Fibroblast of peridontal ligament (primary cell): ENCODE results near the gene CHTOP.
"Not testable (repeated sequence)": the region's sequence is repeated elsewhere in the genome, so short reads cannot be mapped to it uniquely, and the experiment has no call there.

Source experiments
- DNase-seq: peaks from one replicate; pipeline ENCODE4 v3.0.0-alpha.2; 2010; ENCODE audit errors: extremely low read depth

Gene CHTOP, protein sequence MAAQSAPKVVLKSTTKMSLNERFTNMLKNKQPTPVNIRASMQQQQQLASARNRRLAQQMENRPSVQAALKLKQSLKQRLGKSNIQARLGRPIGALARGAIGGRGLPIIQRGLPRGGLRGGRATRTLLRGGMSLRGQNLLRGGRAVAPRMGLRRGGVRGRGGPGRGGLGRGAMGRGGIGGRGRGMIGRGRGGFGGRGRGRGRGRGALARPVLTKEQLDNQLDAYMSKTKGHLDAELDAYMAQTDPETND

DNA sequence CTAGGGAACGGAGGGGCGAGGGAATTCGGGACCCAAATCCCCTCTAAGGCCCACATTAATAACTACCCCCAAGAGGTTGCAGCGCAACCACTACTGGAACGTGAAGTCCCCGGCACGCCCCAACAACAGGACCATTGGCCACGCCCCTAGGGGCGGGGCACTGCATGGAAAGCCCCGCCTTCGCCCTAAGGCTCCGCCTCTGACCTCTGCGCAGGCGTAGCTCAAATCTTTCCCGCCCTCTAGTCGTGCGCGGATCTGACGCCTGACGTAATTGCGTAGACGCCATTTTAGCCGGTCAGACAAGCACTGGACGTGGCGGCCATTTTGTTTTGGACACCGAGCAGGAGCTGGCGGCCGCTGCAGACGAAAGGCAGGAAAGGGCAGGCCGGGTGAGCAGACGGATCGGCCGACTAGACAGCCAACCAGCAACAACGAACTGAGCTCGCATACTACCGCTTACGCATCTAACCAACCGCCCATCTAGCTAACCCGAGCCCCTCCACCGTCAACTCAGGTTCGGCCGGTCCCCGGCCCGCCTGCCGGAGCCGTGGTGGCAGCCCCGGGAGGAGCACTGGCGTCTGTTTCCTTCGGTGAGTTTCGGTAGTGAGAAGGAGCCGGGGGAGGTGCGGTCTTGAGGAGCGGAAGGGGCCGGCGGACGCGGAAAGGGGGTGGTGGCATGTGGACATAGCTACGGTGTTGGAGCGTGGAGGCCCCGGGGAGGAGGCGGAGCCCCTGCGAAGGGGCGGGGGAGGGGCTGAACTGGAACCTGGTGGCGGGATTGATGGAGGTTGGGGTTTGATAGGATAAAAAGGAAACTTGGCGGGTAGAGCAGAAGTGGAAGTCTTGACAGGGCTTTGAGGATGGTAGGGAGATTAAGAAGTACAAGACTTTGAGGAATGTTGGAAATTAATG is at the start of gene CHTOP:
TSS of gene CHTOP (plus strand) at position 313 of the 912 bp plus-strand sequence. CDS start 2,523 bp downstream, outside the sequence.
- DNase-seq, result peak; percentile 99

DNA sequence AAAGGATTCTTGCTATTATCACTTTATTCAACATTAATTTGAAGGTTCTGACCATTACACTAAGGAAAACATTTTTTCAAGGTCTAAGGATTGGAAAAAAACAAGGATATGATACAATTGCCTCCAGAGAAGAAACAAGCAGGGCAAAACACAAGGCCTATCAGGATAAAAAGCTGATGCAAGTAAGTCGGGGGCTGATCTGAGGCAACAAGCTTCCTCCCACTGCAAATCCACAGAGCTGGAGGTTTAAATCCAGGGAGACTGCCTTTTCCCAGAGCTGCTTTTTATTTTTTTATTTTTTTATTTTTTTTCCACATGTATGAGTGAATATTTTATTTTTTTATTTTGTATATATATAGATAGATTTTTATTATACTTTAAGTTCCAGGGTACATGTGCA is 48.9 kb upstream of the CHTOP start:
- DNase-seq, result no peak

DNA sequence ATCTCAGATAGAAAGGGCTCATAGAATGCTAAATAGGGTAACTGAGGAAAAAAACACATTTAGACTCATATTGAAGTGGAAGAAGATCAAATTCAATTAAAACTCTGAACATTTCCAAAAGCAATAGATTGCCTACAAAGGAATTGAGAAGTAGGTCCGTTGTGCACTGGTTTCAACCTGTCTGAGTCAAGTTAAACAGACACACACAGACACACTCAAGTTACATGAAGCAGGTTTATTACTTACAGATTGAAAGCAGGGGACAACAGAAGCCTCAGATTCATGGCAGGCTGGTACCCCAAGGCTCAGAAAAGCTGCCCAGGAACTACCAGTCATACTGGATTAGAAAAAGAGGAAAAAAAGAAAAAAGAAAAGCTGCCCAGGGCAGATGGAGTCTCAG is 47.5 kb upstream of the CHTOP start:
- DNase-seq, result no peak

DNA sequence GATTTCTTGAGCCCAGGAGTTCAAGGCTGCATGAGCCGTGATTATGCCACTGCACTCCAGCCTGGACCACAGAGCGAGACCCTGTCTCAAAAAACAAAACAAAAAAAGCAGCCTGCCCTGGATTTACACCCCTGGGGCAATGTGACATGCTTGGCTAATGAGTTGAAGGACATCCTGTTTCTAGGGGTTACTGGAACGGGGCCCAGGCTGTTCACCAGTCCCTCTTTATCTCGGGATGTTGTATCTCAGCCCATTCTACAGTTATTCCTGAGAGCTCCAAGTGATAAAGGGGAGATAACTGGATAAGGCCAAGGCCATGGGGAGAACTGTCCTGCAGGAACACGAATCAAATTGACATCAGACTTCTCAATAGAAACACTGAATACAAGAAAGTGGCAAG is 46.6 kb upstream of the CHTOP start:
- DNase-seq, result no peak

DNA sequence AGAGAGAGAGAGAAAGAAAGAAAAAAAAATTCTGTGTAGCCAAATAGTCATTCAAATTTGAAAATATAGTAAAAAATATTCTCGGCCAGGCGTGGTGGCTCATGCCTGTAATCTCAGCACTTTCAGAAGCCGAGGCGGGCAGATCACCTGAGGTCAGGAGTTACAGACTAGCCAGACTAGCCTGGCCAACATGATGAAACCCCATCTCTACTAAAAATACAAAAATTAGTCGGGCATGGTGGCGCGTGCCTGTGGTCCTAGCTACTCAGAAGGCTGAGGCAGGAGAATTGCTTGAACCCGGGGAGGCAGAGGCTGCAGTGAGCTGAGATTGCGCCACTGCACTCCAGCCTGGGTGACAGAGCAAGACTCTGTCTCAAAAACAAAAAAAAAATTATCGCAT is 45.8 kb upstream of the CHTOP start:
- not testable (repeated sequence) for DNase-seq

DNA sequence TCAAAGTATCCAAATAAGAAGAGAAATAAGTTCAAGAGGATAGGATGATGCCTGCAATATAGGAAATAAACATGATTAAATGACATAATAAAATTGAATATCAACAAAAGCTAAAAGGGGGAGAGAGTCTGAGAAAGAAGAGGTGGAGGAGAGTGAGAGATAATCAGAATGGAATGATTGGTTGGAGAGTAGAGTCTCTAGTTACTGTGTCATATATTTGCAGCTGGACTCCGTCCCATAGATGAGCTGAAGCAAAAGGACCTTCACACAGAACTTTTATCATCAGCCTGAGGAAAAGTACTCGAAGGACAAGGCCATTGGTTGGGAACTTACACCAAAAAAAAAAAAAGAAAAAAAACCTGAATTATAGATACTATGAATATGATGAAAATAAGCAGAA is 45.4 kb upstream of the CHTOP start:
- no peak for DNase-seq

DNA sequence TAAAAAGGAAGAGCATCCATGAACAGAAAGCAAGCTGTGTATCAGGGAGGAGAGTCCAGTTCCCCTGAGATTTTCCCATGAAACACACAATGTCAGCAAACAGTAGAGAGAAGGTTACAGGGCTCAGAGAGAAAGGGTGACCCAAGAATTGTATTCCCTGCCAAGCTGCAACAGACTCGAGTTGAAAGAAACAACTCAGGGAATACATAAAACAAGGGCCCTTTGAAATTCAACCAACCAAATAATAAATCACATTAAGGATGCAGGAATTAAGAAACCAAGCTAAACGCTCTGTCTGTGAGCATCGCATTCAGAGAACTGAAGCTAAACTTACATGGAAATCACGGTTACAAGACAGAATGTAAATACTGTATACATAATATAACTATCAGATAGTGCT is 41.1 kb upstream of the CHTOP start:
- DNase-seq, result no peak

DNA sequence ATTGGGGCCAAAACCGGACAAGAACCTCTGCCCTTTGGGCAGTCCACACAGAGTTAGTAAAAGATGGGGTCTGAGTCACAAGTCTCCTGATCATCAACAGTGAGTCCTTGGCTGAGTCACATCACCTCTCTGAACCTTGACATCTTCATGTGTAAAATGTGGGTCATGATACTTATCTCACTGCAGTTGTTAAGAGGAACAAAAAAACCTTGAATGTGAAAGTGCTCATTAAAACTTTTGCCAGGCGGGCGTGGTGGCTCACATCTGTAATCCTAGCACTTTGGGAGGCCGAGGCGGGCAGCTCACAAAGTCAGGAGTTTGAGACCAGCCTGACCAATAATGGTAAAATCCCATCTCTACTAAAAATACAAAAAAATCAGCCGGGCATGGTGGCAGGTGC is 36.7 kb upstream of the CHTOP start:
- peak; percentile 42 for DNase-seq

DNA sequence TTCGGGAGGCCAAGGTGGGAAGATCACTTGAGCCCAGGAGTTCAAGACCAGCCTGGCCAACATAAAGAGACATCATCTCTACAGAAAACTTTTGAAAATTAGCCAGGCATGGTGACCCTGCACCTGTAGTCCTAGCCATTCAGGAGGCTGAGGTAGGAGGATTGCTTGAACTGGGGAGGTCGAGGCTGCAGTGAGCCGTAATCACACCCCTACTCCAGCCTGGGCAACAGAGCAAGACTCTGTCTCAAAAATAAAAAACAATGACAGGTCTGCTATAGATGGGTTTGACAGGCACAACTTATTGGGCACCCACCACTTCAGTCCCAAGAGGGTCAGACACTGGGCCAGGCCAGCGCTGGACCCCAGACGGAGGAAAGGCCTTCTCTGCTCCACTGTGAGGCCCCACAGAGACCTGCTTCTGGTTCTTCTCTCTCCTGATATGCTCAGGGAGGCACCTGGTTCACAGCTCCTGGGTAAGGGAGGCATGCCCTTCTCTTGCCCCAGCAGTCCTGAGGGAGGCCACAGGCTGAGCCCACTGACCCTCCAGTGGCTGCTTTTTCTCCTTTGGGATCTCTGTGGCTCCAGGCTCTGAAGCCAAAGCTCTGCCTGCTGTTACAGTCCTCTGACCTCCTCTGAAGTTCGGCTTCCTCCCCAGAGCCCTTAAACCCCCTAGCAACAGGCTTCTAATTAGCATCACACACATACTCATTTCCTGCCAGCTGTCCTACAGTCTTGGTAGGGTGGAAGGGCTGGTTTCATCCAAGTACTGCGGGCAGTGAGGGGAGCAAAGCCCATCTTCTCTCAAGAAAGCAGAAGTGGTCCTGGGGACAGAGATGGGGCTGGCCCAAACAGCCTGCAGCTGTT is 35.3 kb upstream of the CHTOP start:
- DNase-seq, result peak; percentile 69

DNA sequence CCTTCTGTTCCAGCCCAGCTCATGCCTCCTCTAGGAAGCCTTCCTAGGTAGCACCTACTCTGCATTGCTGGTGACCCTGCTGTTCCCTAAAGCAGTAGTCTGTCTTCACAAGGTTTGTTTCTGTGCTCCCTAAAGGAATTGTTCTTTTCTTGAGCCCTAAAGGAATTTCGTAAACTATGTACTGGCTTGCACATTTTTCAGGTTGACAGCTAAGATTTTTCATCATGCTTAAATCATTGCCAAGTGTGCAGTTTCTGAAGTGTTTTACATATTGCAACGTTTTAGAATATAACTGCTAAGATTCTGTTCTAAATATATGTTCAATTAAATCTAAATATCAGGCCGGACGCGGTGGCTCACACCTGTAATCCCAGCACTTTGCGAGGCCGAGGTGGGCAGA is 34.0 kb upstream of the CHTOP start:
- no peak for DNase-seq

DNA sequence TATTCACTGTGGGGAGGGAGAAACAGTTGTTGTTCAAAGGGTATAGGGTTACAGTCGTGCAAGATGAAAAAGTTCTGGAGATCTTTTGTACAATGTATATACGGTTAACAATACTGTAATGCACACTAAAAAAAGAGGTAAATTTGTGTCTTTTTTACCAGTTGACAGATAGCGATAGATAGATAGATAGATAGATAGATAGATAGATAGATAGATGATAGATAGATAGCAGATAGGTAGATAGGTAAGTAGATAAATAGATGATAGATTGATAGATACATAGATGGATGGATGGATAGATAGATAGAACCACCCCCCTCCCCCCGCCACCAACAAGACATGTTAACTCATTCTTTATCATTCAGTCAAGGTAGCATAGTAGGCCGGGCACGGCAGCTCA is 31.1 kb upstream of the CHTOP start:
- DNase-seq, result no peak

DNA sequence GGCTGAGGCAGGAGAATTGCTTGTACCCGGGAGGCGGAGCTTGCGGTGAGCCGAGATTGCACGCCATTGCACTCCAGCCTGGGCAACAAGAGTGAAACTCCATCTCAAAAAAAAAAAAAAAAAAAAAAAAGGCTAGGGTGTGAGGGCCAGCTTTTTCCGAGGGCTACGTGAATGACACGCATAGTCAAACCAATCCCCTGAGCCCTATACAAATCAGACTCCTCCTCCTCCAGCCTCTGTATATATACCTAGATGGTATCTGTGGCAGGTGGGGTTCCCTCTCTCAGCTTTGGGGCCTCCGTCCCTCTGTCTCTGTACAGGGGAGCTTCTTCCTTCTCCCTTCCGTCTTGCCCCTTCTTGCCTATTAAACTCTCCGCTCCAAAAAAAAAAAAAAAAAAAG is 27.7 kb upstream of the CHTOP start:
- DNase-seq, result no peak

DNA sequence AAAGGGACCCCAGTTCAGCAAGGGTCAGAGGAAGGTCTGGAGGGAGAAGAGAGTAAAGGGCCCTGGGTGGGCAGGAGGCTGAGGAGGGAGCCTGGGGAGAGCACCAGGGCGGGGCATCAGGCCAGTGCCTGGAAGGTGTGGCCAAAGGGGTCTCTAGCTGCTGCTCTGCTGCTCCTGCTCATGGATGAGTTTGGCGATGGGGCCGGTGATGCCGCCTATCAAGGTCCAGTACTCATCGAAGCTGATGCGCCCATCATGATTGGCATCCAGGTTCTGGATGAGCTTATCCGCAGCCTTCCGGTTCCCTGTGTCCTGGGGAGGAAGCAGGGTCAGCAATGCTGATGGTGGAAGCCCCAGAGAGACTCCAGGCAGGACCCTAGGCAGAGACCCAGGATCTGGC is 26.5 kb upstream of the CHTOP start:
- DNase-seq, result no peak

DNA sequence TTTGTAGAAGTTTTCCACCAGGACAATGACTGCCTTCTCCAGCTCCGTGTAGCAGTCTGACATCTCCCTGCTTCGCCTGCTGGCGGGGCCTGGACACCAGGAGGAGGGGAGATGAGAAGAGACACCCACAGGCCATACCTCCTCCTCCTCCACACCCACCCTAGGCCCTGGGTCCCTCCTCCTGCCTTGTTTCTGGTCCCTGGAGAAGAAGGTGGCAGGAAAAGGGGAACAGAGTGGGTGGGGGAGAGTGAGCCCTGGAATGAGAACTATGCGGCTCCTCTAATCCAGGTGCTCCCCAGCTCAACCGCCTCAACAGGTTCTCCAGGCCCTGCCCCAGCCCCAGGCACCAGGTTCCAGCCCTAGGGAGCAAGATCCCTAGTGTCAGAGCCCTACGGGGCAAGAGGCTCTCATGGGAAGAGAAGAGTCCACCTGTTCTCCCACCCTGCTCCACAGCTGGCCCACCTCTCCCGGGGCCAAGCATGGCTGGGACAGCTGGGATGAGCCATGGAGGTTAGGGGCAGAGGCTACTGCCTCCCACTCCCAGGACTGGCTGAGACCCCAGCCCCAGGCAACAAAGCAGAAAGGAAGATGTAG is 25.7 kb upstream of the CHTOP start:
- no peak for DNase-seq

DNA sequence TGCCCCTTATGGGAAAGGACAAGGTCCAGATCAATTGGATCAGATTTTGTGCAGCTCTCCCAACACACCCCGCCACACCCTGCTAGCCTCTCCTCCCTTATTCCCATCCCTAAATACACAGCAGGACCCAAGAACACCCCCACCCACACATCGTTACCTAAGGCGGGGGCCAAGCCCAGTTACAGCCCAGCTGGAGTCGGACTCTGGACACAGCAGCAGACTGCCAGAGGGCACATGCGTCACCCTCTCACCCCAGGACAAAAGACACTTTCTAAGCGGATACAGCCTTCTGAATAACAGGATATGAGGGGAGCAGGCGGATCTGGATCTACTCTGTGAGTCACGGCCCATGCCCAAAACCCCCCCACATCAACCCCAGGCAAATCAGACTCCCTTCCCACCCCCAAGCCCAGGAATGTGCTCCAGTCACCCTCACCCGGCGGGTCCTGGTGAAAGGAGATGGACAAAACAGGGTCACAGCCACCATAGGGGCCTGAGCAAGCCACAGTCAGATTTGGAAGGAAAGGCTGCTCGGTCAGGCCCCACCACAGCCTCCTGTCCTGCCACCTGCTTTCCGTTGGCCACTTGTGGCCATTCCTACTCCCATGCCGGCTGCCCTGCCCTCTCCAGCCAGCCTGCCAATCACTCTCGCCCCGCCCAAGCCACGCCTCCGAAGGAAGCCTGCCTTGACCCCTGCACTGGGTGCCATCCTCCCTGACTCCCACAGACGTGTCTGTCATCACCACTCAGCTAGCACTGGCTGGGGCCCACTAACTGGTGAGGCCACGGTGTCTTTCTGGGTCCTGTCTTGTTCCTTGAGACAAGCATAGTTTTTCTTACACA is 24.9 kb upstream of the CHTOP start:
- DNase-seq, result peak; percentile 66

DNA sequence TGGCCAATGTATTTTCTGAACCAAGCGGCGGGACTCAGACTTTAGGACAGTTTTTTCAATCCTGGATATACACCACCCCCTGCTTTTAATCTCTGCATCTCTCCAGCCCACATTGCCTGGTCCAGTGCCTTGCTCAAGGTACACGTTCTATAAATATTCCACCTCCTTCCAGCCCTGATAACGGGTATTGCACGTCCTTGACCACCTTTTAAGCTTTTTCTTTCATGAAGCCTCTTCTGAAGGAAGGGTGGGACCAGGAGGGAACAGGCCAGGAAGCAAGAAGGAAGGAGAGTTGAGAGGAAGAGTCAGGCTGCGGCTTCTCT is 24.3 kb upstream of the CHTOP start:
- no peak for DNase-seq

DNA sequence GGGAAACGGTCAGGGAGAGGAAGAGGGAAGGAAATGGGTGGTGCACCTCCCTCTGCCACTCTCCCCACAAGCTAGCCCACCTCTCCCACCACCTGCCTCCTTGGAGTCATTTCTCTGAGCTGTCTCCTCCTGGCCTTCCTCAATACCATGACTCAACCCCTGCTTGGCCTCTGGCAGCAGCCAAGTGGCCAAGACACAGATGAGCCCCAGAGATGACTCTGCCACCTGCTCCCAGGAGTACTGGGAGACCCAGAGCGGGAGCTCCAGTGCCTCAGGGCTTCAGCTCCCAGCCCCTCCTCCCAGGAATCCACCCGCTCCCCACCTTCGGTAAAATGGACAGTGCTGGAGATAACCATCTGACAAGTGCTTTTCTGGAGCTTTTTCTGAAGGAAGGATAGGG is 23.5 kb upstream of the CHTOP start:
- no peak for DNase-seq

DNA sequence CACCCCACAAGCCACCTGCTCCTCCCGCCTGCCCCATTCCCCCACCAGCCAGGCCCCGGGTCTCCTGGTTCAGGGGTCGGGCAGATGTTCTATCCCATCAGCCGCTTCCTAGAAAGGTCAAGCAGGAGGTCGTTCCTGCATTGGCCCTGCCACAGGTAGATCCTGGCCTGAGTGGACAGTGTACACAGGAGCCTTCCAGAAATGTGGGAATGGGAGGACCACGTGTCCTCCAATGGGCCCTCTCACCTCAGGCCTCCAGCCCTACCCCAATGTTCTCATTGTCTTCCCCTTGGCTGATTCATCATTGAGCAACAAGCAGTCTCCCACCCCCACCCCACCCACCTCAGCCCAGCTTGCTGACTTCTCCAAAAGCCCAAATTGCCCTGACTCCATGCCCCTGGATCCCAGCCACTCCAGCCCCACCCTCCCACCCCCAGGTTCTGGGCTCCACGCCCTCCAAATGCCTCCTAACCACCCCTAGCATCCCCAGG is 23.0 kb upstream of the CHTOP start:
- no peak for DNase-seq

DNA sequence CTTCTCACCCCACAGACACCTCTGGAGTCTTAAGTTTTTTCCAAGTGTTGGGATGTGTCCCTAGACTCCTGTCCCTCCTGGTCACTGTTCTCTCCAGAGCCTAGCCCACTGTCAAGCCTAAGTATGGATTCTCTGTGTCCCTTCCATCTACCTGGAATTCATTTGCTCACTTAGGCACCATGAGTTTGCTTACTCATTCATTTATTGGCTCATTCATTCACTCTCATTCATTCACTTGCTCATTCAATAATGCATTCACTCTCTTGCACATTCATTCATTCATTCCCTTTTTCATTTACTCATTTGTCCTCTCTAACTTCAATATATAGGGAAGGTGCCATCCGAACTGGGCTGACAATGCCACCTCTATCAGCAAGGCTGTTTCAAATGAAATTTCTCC is 22.5 kb upstream of the CHTOP start:
- no peak for DNase-seq

DNA sequence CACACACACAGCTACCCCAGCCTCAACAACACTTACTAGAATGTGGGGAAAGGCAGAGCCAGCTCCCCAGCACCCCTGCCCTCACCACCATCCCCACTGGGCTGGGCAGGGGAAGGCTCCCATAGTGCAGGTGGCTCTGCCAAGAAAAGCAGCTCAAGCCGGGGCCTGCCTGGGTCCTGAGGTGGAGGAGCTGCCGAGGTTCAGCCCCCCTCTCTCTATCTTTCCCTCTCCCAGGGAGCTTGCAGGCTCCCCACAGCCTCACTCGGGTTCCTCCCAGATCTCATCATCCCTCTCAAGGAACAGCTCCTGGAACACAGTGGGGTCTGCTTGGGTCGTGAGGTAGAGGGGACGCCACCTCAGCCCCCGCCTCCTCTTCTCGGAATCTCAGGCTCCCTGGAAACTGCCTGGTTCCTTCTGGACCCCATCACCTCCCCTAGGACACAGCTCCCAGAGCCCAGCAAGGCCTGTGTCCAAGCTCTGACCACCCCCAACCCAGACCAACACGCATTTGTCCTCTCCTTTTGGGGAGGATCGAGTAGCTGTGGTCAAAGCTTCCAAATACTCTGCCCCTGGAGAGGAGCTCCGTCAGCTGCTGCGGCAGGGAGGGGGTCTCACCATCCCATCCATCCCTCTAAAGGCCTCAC is 21.6 kb upstream of the CHTOP start:
- no peak for DNase-seq
